ENCODE data around the gene GRXCR2. TPM values are rescaled to one million over a fixed set of nuclear protein-coding genes. Genes with fewer than 3 reads are reported as not detected.
A peak's percentile ranks its signal among the peaks of the same experiment; 100 is the strongest.

The GRXCR2 gene
- total and polyA plus RNA-seq, 2 of the 13 experiments (the other 11 are each of a cell fraction or from before 2014, with no cell fraction given) = not detected

DNA sequence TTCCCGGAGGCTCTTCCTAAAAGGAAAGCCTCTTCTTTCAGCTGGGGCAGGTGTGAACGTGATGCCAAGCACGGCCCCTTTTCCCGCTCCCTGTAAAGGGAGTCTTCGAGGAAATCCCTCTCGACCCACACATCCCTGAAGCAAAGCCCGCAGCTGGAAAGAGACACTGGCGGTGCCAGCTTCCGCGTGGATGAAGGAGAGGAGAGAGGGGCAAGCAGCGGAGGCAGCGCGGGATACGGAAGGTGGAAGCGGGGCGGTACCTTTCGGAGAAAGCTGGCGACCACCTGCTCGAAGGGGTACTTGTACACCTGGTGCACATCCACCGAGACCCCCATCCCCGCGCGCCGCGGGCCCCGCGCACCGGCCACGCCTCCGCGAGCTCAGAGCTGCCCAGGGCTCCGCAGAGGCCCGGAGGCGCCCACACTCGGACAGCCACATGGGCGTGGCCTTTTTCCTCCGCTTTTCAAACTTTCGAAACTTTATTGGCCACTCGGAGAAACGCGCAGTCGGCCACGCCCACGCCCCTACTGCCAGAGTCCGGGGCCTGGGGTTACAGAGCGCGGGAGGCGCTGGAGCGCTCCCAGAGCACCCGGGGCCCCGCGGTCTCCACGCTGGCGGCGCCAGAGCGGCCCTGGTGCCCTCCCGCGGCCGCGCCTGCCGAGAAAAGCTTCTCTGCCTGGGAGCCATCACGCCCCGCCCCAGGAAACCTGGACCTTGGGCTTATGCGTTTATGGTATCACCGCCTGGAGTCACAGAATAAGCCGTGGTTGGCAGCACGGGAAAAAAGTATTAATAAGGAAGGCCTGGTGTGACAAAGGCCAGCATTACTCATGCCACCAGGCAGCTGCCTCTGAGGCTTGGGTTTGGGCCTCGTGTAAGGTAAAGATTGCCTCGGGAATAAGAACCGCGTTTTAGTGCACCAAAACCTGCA is 37.6 kb downstream of the GRXCR2 start, which contains the start of gene PRELID2 (continued):
- TF ChIP-seq CERS6 (CRISPR knock-in tag; IDR thresholded peaks at IDR 0.05) (no peak), ZNF556 (CRISPR knock-in tag; IDR thresholded peaks at IDR 0.05; ENCODE audit: borderline replicate concordance) (peak; percentile 52; the same call in 1 of the 2 replicates), RBM22 (optimal IDR thresholded peaks at IDR 0.05; ENCODE audit: low read length) (peak; percentile 52), NKX3-1 (CRISPR knock-in tag; IDR thresholded peaks at IDR 0.05) (0 out of 2 replicates have a peak, but pooled peaks have one; percentile 16), KLF15 (CRISPR knock-in tag; IDR thresholded peaks at IDR 0.05; ENCODE audit: borderline replicate concordance) (0 out of 2 replicates have a peak, but pooled peaks have one; percentile 10), ZNF512B (CRISPR knock-in tag; IDR thresholded peaks at IDR 0.05; ENCODE audit: borderline replicate concordance) (no peak), BCL6 (CRISPR knock-in tag; IDR thresholded peaks at IDR 0.05) (0 out of 2 replicates have a peak, but pooled peaks have one; percentile 35), THAP9 (CRISPR knock-in tag; IDR thresholded peaks at IDR 0.05; ENCODE audit: borderline replicate concordance) (no peak), REXO4 (CRISPR knock-in tag; IDR thresholded peaks at IDR 0.05; ENCODE audit: borderline replicate concordance) (no peak), FOXK2 (IDR thresholded peaks at IDR 0.05) (no peak), U2AF2 (IDR thresholded peaks at IDR 0.05; ENCODE audit: low read depth, low read length) (no peak), FOXJ3 (CRISPR knock-in tag; IDR thresholded peaks at IDR 0.05; ENCODE audit: borderline replicate concordance) (peak; percentile 16; the same call in 1 of the 2 replicates), NFKB2 (CRISPR knock-in tag; IDR thresholded peaks at IDR 0.05; ENCODE audit: borderline replicate concordance) (peak; percentile 66; the same call in 1 of the 2 replicates), KLF6 (CRISPR knock-in tag; IDR thresholded peaks at IDR 0.05) (peak; percentile 91), ZNF569 (CRISPR knock-in tag; IDR thresholded peaks at IDR 0.05; ENCODE audit: borderline replicate concordance) (0 out of 2 replicates have a peak, but pooled peaks have one; percentile 57), KDM6A (CRISPR knock-in tag; IDR thresholded peaks at IDR 0.05; ENCODE audit: low read depth) (no peak), ASH2L (IDR thresholded peaks at IDR 0.05; ENCODE audit: insufficient read length, low read depth, low read length) (peak; percentile 87), ZNF629 (CRISPR knock-in tag; conservative IDR thresholded peaks at IDR 0.05) (peak; percentile 22; the same call in 1 of the 2 replicates), ZNF335 (CRISPR knock-in tag; IDR thresholded peaks at IDR 0.05) (0 out of 2 replicates have a peak, but pooled peaks have one; percentile 19)
- TF ChIP-seq, protein P1, sequence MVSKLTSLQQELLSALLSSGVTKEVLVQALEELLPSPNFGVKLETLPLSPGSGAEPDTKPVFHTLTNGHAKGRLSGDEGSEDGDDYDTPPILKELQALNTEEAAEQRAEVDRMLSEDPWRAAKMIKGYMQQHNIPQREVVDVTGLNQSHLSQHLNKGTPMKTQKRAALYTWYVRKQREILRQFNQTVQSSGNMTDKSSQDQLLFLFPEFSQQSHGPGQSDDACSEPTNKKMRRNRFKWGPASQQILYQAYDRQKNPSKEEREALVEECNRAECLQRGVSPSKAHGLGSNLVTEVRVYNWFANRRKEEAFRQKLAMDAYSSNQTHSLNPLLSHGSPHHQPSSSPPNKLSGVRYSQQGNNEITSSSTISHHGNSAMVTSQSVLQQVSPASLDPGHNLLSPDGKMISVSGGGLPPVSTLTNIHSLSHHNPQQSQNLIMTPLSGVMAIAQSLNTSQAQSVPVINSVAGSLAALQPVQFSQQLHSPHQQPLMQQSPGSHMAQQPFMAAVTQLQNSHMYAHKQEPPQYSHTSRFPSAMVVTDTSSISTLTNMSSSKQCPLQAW (CRISPR knock-in tag; IDR thresholded peaks at IDR 0.05) = 0 out of 2 replicates have a peak, but pooled peaks have one; percentile 70
